Activated CD4-positive, alpha-beta T cell treated with anti-CD3 and anti-CD28 coated beads, Interleukin-2, amount 50 U/mL, for 48 hours (primary cell): ENCODE results near the gene ARAP3.

Source experiments
- DNase-seq, 2 experiments: peaks; one replicate each; pipeline ENCODE4 v3.0.0-alpha.2; 2020

Gene ARAP3

DNA sequence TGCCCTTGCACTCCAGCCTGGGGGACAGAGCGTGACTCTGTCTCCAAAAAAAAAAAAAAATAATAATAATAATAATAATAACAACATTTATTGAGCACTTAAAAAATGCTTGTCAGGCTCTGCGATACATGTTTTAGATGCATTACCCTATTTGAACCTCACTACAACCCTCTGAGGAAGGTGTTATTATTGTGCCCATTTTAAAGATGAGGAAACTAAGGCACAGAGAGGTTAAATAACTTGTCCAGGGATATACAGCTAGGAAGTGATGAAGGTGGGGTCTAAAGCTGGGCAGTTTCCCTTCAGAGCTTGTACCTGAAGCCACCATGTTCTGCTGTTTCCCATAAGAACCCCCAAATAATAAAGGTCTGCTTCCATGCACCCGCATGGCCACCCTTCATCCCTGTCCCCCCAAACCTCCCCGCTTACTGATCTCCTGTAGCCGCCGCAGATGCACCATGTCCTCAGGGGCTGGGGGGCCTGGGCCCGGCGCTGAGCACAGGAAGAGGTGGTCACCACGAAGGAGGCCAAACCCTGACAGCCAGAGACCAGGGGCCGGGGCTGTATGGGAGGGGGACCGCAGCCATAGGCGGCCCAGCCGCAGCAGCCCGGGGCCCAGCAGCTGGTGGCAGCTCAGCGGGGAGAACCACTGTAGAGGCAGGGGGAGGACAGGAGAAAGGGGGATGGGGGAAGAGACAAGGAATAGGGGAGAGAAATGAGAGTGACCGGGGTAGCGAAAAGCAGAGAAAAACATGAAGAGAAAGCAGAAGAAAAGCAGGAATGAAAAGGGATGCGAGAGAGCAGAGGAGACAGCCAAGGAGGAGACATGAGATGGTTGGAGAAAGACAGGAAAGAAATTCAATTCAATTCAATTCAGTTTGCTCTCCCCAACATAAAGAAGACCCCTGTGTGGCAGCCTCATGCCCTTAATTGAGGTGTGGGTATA lies 15.8 kb downstream of the ARAP3 start:
- DNase-seq, result no peak

DNA sequence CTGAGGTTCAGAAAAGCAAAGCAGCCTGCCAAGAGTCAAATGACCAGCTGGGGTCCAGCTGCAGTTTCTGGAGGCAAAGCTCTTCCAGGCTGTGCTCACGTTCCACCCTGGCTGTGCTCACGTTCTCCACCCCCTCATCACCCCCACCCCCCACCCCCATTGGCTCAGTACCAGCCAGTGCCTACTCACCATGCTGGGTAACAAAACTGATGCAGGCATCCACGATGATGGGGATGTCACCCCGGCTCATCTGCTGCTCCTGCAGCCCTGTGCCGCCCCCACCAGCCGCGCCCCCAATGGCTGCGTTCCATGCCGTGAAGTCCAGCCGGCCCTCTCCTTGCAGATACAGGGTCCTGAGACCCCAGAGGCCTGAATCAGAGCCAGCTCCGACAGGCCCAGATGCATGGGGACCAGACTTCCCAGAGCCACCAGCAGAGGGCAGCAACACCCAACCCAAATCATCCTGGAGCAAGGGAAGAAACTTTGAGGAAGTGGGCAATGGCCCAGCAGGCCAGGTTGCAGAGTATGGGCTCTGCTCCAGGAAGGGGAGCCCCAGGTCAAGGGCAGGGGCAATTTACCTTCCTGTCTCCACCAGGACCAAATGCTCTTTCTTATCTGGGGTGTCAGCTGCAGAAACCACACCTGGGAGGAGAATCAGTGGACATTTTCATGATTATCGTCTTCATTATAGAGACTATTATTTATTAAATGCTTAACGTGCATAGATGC lies 17.1 kb downstream of the ARAP3 start:
- DNase-seq, result peak; percentile 81 to 83

- DNase-seq, result no peak
These were observed 18.5 kb downstream of the ARAP3 start for GRCh38 chr5:141663506-141663905.

GRCh38 chr5:141662028-141662427 lies 20.0 kb downstream of the ARAP3 start:
- DNase-seq, result no peak

DNA sequence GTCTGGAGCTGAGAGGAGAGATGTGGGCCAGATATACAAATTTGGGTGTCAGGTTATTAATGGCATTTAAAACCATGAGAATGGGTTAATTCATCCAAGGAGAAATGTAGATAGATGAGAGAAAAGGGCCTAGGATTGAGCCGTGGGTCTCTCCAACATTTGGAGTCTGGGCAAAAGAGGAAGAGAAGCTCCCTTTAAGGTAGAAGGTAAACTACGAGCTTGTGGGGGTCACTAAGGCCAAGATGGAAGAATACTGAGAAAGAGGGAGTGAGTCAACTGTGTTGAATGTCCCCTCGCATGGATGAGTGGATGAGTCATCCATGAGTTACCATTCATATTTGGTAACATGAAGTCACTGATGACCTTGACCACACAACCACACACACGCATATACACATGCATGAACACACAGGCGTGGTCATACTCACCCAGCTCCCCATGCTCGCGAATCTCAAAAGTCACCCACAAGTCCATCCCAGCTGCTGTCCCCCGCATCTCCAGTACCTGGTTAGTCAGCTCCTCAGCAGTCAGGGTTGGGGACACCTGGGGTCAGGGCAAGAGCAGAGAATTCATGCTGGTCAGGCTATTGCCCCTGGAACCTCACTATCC lies 24.0 kb downstream of the ARAP3 start:
- no peak for DNase-seq

DNA sequence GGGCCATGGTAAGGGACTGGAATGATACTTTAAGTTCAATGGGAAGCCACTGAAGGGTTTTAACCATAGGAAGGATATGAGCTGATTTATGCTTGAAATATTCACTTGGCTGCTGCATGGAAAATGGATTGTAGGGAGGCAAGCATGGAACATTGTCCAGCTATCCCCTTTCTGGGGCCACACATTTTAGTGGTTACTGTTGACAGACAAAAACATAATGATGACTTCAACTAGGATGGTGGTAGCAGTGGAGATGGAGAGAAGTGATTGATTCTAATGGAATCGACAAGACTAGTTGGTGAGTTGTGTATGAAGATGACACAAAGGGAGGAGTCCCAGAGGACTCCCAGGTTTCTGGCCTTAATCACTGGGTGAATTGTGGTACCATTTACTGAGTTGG lies 24.6 kb downstream of the ARAP3 start:
- DNase-seq, result no peak

- no peak for DNase-seq
These were observed 25.6 kb downstream of the ARAP3 start for GRCh38 chr5:141656396-141656795.

GRCh38 chr5:141655020-141655419 lies 27.0 kb downstream of the ARAP3 start:
- DNase-seq, result no peak

- no peak for DNase-seq
These were observed 27.7 kb downstream of the ARAP3 start for GRCh38 chr5:141654298-141654697.

- DNase-seq, result no peak
These were observed 30.3 kb downstream of the ARAP3 start for GRCh38 chr5:141651728-141652105.

GRCh38 chr5:141650851-141651727 lies 30.9 kb downstream of the ARAP3 start, which contains the start of gene FCHSD1:
Gene FCHSD1 (minus strand): TSS chr5:141651418. CDS start chr5:141651368, 50 bp downstream.
- peak; percentile 87 to 88 for DNase-seq

DNA sequence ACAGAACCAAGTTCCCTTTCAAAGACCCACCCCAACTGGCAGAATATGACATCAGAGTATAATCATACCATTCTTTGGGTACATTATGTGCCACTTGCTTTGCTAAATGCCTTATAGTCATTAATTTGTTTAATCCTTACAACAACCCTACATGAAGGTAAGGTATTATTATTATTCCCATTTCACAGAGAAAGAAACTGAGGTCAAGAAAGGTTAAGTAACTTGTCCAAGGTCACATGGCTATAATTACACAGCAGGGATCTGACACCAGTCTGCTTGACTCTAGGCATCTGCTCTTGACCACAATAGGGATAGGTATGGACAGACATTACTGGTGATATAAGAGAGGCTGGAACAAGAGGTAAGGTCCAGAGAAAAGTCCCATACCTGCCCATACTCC lies 32.1 kb downstream of the ARAP3 start:
- DNase-seq, result no peak

DNA sequence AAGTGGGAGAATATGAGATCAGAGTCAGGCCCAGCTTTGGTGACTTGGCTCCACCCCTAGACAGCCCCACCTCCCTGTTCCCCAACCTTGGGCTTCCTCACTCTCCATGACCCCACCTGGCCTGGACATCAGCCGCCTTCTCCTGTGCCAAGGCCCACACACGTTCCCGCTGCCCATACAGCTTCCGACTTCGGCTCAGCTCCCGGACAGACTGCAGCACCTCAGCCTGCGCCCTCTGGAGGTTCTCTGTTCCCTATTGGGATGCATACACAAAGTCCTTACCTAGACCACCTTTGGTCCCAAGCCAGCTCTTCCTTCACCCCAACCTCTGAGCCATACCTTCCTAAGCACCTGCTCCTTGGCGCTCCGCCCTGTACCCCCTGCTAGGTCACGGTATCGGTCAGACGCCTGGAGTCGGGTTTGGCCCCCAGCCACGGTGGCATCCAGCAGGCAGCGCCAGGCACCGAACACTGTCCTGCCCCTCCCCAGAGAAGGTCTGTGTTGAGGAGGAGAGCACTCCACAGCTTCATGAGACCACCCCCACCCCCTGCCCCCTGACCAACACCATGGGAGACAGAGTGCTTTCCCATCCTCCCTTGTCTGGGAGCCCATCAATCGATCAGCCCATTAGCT lies 32.9 kb downstream of the ARAP3 start:
- no peak for DNase-seq

DNA sequence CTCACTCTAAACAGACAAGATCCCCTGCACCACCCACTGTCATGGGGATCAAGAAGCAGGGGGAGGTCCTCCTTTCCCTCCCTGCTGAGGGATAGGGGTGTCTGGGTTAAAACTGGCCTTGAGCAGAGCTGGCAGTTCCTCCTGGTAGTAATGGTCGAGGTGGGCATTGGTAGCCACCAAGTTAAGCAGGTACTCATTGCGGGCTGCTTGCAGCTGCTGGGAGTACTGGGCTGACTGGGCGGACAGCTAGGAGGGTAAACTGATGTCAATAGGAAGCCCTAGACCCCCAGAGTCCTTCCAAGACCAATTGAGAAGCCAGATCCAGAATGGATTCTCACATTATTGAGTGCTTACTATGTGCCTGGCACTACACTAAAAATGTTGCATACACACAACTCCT lies 34.2 kb downstream of the ARAP3 start:
- DNase-seq, result no peak

- no peak for DNase-seq
These were observed 34.8 kb downstream of the ARAP3 start for GRCh38 chr5:141647242-141647641.

DNA sequence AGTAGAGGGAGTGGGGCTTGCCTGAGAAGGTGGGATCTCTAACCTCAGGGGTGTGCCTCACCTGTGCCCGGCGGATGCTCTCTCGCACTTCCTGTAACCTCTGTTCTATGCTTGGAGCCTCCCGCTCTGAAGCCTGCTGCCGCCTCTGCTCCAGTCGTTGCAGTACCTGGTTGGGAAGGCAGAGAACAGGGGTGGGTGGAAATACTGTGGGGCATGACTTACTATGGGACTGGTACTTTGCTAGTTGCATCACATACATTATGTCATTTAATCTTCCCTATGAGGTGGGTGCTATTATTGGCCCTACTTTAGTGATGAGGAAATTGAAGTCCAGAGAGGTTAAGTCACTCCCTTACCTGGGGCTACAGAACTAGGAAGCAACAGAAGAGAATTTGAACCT lies 36.0 kb downstream of the ARAP3 start:
- no peak for DNase-seq

GRCh38 chr5:141641634-141642267 lies 40.3 kb downstream of the ARAP3 start:
- peak in 1 of 2 experiments; percentile 24 for DNase-seq

GRCh38 chr5:141640698-141641097 lies 41.3 kb downstream of the ARAP3 start:
- no peak for DNase-seq

- no peak for DNase-seq
These were observed 42.0 kb downstream of the ARAP3 start for GRCh38 chr5:141640051-141640415.

- DNase-seq, result no peak
These were observed 42.5 kb downstream of the ARAP3 start for GRCh38 chr5:141639357-141640050.

DNA sequence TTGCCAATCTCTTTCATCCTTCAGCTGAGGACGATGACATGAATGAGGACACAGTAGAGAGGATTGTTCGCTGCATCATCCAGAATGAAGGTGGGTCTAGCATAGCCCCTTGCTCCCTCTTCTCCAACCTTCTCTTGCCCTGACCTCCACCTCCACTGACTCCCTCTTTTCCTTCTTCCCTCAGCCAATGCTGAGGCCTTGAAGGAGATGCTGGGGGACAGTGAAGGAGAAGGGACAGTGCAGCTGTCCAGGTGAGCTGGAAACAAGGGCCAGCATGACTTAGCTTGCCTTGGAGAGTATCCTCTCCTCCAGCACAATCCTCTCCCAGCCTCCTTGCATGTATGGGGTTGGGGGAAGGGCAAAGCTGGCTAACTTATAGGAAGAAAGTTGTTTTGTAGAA lies 43.3 kb downstream of the ARAP3 start:
- DNase-seq, result no peak
